ENCODE measurements around the gene NLRP1. TPM values are rescaled to one million over a fixed set of nuclear protein-coding genes. Genes with fewer than 3 reads are reported as not detected.
A peak's percentile ranks its signal among the peaks of the same experiment; 100 is the strongest.

The NLRP1 gene
- total RNA-seq, 1 donor from 2014 or later = 14.4 TPM

DNA sequence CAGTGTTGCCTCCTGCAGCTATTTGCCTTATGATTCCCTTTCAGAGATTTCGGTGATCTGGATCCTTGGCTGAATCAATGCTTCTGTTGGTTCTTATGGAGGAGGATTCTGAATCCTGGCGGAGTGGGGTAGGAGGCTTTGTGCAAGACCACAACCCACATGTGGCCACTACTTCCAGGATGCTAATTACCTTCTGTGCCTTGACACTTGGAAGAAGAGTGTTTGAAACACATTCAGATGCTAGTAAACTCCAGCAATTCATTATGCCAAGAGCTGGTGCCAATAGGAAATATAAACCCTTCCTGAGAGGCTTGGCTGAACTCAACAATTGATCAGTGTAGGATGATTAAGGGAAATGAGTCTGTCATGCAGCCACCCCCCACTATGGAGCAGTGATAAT is 12.1 kb upstream of the NLRP1 start:
- H3K27me3 ChIP-seq (ENCODE audit: control insufficient read depth, insufficient read depth, low read length) = peaks cover 14% of the 10 kb centered on the region
- DNase-seq (ENCODE audit: low read depth) = no peak
- TF ChIP-seq, protein P1, sequence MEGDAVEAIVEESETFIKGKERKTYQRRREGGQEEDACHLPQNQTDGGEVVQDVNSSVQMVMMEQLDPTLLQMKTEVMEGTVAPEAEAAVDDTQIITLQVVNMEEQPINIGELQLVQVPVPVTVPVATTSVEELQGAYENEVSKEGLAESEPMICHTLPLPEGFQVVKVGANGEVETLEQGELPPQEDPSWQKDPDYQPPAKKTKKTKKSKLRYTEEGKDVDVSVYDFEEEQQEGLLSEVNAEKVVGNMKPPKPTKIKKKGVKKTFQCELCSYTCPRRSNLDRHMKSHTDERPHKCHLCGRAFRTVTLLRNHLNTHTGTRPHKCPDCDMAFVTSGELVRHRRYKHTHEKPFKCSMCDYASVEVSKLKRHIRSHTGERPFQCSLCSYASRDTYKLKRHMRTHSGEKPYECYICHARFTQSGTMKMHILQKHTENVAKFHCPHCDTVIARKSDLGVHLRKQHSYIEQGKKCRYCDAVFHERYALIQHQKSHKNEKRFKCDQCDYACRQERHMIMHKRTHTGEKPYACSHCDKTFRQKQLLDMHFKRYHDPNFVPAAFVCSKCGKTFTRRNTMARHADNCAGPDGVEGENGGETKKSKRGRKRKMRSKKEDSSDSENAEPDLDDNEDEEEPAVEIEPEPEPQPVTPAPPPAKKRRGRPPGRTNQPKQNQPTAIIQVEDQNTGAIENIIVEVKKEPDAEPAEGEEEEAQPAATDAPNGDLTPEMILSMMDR (IDR thresholded peaks at IDR 0.05; ENCODE audit: insufficient read depth, low read length, poor library complexity, severe bottlenecking) = no peak
- no peak overlapping the region for H3K4me3 ChIP-seq (ENCODE audit: low read depth, low read length)
- no peaks in the 10 kb centered on the region for H3K36me3 ChIP-seq (ENCODE audit: control insufficient read depth, insufficient read depth, low read length)

DNA sequence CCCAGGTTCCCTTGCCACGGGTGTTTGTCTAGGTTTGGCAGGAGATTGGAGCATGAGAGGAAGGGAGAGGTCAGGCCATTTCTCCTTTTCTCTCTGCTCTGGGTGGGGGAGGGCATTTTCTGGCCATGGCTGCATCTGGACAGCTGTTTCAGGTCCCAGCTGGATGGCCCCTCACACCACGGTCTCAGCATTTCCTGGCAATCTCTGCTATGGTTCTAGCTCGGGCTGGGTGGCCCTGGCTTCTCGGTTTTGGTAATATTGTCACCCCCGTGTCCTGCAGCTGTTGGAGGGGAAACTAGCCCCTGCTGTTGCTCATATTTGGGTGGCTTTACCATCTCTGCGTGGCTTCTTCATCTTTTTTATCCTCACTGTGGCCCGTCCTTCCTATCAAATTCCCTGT is 11.5 kb upstream of the NLRP1 start:
- Histone ChIP-seq H3K27me3 (ENCODE audit: control insufficient read depth, insufficient read depth, low read length) (peaks cover 12% of the 10 kb centered on the region), H3K36me3 (ENCODE audit: control insufficient read depth, insufficient read depth, low read length) (no peaks in the 10 kb centered on the region), H3K4me3 (ENCODE audit: low read depth, low read length) (no peak overlapping the region)
- DNase-seq (ENCODE audit: low read depth) = no peak
- TF ChIP-seq, protein P1 (IDR thresholded peaks at IDR 0.05; ENCODE audit: insufficient read depth, low read length, poor library complexity, severe bottlenecking) = no peak

DNA sequence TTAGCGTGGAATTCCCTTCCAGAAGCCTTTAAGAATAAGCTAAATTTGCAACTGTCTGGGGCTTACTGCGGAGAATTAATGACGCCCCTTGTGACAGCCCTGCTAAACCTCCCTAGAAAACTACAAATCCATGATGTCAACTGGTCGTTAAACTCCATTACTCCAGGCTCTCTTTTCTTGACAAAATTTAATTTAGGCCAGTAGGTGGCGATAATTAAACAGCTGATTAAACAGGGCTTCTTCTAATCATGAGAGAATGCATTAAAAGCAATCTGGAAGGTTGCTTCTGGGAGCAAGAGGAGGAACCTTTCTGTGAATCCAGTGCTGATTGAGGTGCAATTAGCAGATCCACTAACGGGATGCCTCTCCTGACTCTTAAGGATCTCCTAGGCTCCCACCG is 8.1 kb upstream of the NLRP1 start:
- H3K27me3 ChIP-seq (ENCODE audit: control insufficient read depth, insufficient read depth, low read length) = no peaks in the 10 kb centered on the region
- TF ChIP-seq, protein P1 (IDR thresholded peaks at IDR 0.05; ENCODE audit: insufficient read depth, low read length, poor library complexity, severe bottlenecking) = peak; percentile 34
- DNase-seq (ENCODE audit: low read depth) = no peak

DNA sequence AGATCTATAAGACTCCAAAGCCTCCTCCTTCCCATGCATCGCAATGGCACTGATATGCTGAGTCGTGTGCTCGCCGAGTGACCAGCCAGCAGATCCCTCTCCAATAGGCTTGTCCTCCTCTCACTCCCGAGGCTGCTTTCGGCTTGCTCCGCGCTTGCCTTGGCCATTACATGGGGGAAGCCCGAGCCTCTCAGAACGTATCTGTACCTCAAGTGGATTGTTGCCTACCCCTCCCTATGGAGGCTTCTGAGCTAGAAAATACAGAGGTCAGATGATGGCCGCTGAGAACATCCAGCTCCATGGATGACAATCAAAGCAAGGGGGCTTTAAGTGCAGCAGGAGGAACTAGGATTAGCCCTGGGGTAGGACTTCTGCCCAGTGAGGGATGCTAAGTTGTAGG is 7.7 kb upstream of the NLRP1 start:
- H3K4me3 ChIP-seq (ENCODE audit: low read depth, low read length) = no peak overlapping the region
- TF ChIP-seq, protein P1 (IDR thresholded peaks at IDR 0.05; ENCODE audit: insufficient read depth, low read length, poor library complexity, severe bottlenecking) = no peak
- no peak for DNase-seq (ENCODE audit: low read depth)
- no peaks in the 10 kb centered on the region for H3K27me3 ChIP-seq (ENCODE audit: control insufficient read depth, insufficient read depth, low read length)
- no peaks in the 10 kb centered on the region for H3K36me3 ChIP-seq (ENCODE audit: control insufficient read depth, insufficient read depth, low read length)

More for the DNA sequence above, 8.1 kb upstream of the NLRP1 start:
- Histone ChIP-seq H3K4me3 (ENCODE audit: low read depth, low read length) (no peak overlapping the region), H3K36me3 (ENCODE audit: control insufficient read depth, insufficient read depth, low read length) (no peaks in the 10 kb centered on the region)

DNA sequence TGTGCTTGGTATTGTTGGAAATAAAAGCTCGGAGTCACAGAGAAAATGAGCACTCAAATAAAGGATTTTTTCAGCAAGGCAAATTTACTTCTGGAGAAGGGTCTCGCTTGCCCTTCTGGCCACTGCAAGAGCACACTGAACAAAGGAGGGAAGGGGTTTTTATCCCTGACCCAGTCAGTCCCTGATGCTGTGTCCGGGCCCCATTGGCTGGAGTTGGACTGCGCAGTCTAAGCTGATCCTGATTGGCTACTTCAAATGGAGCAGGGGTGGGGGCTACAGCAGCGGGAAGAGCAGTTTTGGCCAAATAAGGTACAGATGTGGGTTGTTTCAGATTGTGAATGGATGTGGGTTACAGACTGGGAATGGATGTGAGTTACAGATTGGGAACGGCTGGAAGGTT is 4.3 kb upstream of the NLRP1 start:
- DNase-seq (ENCODE audit: low read depth) = no peak
- TF ChIP-seq, protein P1 (IDR thresholded peaks at IDR 0.05; ENCODE audit: insufficient read depth, low read length, poor library complexity, severe bottlenecking) = no peak
- Histone ChIP-seq H3K4me3 (ENCODE audit: low read depth, low read length) (no peak overlapping the region), H3K36me3 (ENCODE audit: control insufficient read depth, insufficient read depth, low read length) (no peaks in the 10 kb centered on the region), H3K27me3 (ENCODE audit: control insufficient read depth, insufficient read depth, low read length) (no peaks in the 10 kb centered on the region)

DNA sequence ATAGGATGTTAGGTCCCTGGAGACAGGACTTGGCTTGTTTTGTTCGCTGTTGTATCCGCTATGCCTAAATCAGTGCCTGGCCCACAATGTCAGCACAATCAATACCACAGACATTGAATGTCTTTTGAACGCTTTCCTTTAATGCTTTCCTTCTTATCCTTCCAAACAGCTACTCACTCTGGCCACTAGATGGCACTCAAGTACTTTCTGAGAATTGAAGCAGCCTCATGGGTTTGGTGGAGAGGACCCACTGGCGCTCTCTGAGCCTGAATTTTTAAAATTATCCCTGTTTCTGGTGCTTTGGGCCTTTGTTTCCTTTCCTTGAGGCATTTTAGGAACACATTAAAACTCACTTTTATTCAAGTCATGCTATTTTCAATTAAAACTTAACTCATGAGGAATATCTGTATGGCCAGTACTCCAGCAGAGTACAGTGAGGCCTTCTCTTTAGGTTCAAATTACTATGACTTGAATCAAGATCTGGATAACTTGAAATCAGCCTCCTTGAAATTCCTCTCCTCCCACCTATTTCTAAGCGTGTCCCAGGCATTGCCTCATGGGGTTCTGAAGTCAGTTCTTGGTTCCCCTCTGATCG is 3.2 kb upstream of the NLRP1 start:
- TF ChIP-seq, protein P1 (IDR thresholded peaks at IDR 0.05; ENCODE audit: insufficient read depth, low read length, poor library complexity, severe bottlenecking) = peak; percentile 84
- DNase-seq (ENCODE audit: low read depth) = no peak
- H3K27me3 ChIP-seq (ENCODE audit: control insufficient read depth, insufficient read depth, low read length) = no peaks in the 10 kb centered on the region
- H3K36me3 ChIP-seq (ENCODE audit: control insufficient read depth, insufficient read depth, low read length) = no peaks in the 10 kb centered on the region
- H3K4me3 ChIP-seq (ENCODE audit: low read depth, low read length) = no peak overlapping the region

All from kidney epithelial cell (primary cell).